CD4-positive, alpha-beta memory T cell (primary cell): ENCODE results near the gene ENAH. TPM values are rescaled to one million over a fixed set of nuclear protein-coding genes. Genes with fewer than 3 reads are reported as not detected.

ENCODE experiments used
- CTCF ChIA-PET: fragments of 350-600 bp; sonication (Branson Sonifier 250); formaldehyde crosslinking; loops from one replicate; lab custom pipeline; 2021; ENCODE audit warnings: inconsistent platforms; ENCODE audit not compliant: partially characterized antibody; lab: Charles Lee
- POLR2A ChIA-PET: fragments of 350-600 bp; sonication (Branson Sonifier 250); formaldehyde crosslinking; loops from one replicate; lab custom pipeline; 2021; ENCODE audit not compliant: partially characterized antibody; lab: Charles Lee
- DNase-seq, 5 donors: peaks; one replicate each; pipeline versions ENCODE4 v3.0.0 to v3.0.0-alpha.2; 2020 to 2022; ENCODE audit warnings: mixed read lengths in 1 of 5
- H3K27ac ChIP-seq: one replicate; pipeline ENCODE4 v1.7.0; 2013; ENCODE audit warnings: low read depth, low read length
- H3K27me3 ChIP-seq: 2 replicates; pipeline ENCODE4 v1.7.0; 2013; ENCODE audit warnings: mild to moderate bottlenecking, low read length, moderate library complexity; ENCODE audit not compliant: insufficient read depth
- H3K36me3 ChIP-seq: 2 replicates; pipeline ENCODE4 v1.7.0; 2013; ENCODE audit warnings: mild to moderate bottlenecking, low read length, moderate library complexity; ENCODE audit not compliant: insufficient read depth
- H3K4me1 ChIP-seq: 2 replicates; pipeline ENCODE4 v1.7.0; 2013; ENCODE audit warnings: mild to moderate bottlenecking, low read length, moderate library complexity; ENCODE audit not compliant: insufficient read depth
- H3K4me3 ChIP-seq, 2 donors: one replicate each; pipeline ENCODE4 v1.7.0; 2013; ENCODE audit warnings: low read length in 2 of 2, mild to moderate bottlenecking in 1 of 2
- H3K9me3 ChIP-seq, 2 donors: one replicate each; pipeline ENCODE4 v1.7.0; 2013; ENCODE audit warnings: low read length in 2 of 2, control low read depth in 1 of 2; ENCODE audit not compliant: control insufficient read depth in 1 of 2
- H3K27ac Mint-ChIP-seq, 7 donors: one replicate each; pipeline ENCODE4 v1.8.0; 2020 to 2021; ENCODE audit warnings: mixed read lengths in 7 of 7, mild to moderate bottlenecking in 6 of 7, inconsistent platforms in 3 of 7, moderate library complexity in 3 of 7
- H3K27me3 Mint-ChIP-seq, 2 donors: one replicate each; pipeline ENCODE4 v1.8.0; 2020 to 2021; ENCODE audit warnings: mixed read lengths in 2 of 2
- H3K36me3 Mint-ChIP-seq, 2 donors: one replicate each; pipeline ENCODE4 v1.8.0; 2020 to 2021; ENCODE audit warnings: mixed read lengths in 2 of 2, inconsistent platforms in 1 of 2, mild to moderate bottlenecking in 1 of 2
- H3K4me1 Mint-ChIP-seq, 4 donors: one replicate each; pipeline ENCODE4 v1.8.0; 2020 to 2021; ENCODE audit warnings: mixed read lengths in 4 of 4, mild to moderate bottlenecking in 1 of 4
- H3K4me3 Mint-ChIP-seq, 8 donors: one replicate each; pipeline ENCODE4 v1.8.0; 2020 to 2021; ENCODE audit warnings: mixed read lengths in 8 of 8, mild to moderate bottlenecking in 7 of 8, moderate library complexity in 6 of 8, inconsistent platforms in 3 of 8
- H3K9me3 Mint-ChIP-seq, 8 donors: one replicate each; pipeline ENCODE4 v1.8.0; 2020 to 2021; ENCODE audit warnings: mixed read lengths in 8 of 8, mild to moderate bottlenecking in 5 of 8, inconsistent platforms in 3 of 8, moderate library complexity in 1 of 8
- intact Hi-C: fragments of 100-400 bp; cut with micrococcal nuclease; formaldehyde crosslinking; loops from one replicate; pipeline ENCODE4 v1.15.1; 2023
- polyA plus RNA-seq, 2 donors: library from polyadenylated mRNA; unstranded; fragments of 300-500 nt; fragmentation: Illumina TruSeq; gene quantifications; one replicate each; pipeline ENCODE4 v1.2.3, GENCODE V29; 2021
- total RNA-seq, 2 experiments: library from RNA; stranded (reverse); gene quantifications; one replicate each; pipeline ENCODE4 v1.2.3, GENCODE V29; 2021

The ENAH gene
- total and polyA plus RNA-seq, 4 experiments from 2014 or later: 0.26 TPM; not detected in 3

- H3K27ac ChIP-seq: no peak overlapping the region
- DNase-seq: no peak
- no peaks in the 10 kb centered on the region for H3K36me3 ChIP-seq
- ChIA-PET POLR2A (no interaction called here), CTCF (no interaction called here)
- no peaks in the 10 kb centered on the region for H3K4me1 ChIP-seq
- Mint-ChIP-seq H3K4me3 (no peak overlapping the region), H3K36me3 (no peaks in the 10 kb centered on the region), H3K27me3 (peaks cover 3 to 8% of the 10 kb centered on the region in 2 donors), H3K9me3 (no peaks in the 10 kb centered on the region), H3K27ac (no peak overlapping the region), H3K4me1 (no peaks in the 10 kb centered on the region)
- no peak overlapping the region for H3K4me3 ChIP-seq
- H3K9me3 ChIP-seq: no peaks in the 10 kb centered on the region
- no peaks in the 10 kb centered on the region for H3K27me3 ChIP-seq
- intact Hi-C loops: no loop called here
These were observed 35.4 kb upstream of the ENAH start for GRCh38 chr1:225688345-225688744.

GRCh38 chr1:225685476-225686176 lies 32.7 kb upstream of the ENAH start:
- Histone ChIP-seq H3K36me3 (no peaks in the 10 kb centered on the region), H3K27me3 (no peaks in the 10 kb centered on the region), H3K4me3 (no peak overlapping the region), H3K9me3 (no peaks in the 10 kb centered on the region), H3K4me1 (no peaks in the 10 kb centered on the region), H3K27ac (no peak overlapping the region)
- H3K9me3 Mint-ChIP-seq: no peaks in the 10 kb centered on the region
- peaks cover 2 to 17% of the 10 kb centered on the region in 2 donors for H3K27me3 Mint-ChIP-seq
- no peaks in the 10 kb centered on the region for H3K4me1 Mint-ChIP-seq
- POLR2A ChIA-PET: no interaction called here
- CTCF ChIA-PET: no interaction called here
- no peak overlapping the region for H3K27ac Mint-ChIP-seq
- DNase-seq: no peak
- H3K36me3 Mint-ChIP-seq: no peaks in the 10 kb centered on the region
- intact Hi-C loops: no loop called here
- H3K4me3 Mint-ChIP-seq: no peak overlapping the region

DNA sequence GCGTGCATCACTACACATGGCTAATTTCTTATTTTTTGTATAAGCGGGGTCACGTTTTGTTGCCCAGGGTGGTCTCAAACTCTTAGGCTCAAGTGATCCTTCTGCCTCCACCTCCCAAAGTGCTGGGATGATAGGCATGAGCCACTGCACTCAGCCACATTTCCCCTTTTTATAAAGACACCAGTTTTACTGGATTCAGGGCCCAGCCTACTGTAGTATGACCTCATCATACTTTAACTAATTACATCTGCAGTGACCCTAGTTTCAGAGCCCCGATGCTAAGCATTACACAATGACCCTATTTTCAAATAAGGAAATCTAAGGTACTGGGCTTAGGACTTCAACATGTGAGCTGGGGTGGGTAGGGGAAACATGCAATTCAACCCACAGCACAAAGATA lies 31.8 kb upstream of the ENAH start:
- H3K36me3 ChIP-seq: no peaks in the 10 kb centered on the region
- H3K27ac ChIP-seq: no peak overlapping the region
- H3K4me1 Mint-ChIP-seq: no peaks in the 10 kb centered on the region
- no peak overlapping the region for H3K27ac Mint-ChIP-seq
- H3K4me1 ChIP-seq: no peaks in the 10 kb centered on the region
- POLR2A ChIA-PET: no interaction called here
- intact Hi-C loops: no loop called here
- CTCF ChIA-PET: no interaction called here
- no peak overlapping the region for H3K4me3 ChIP-seq
- peaks cover 6 to 23% of the 10 kb centered on the region in 2 donors for H3K27me3 Mint-ChIP-seq
- H3K27me3 ChIP-seq: no peaks in the 10 kb centered on the region
- H3K9me3 Mint-ChIP-seq: no peaks in the 10 kb centered on the region
- no peaks in the 10 kb centered on the region for H3K36me3 Mint-ChIP-seq
- no peak overlapping the region for H3K4me3 Mint-ChIP-seq
- no peak for DNase-seq
- H3K9me3 ChIP-seq: no peaks in the 10 kb centered on the region

DNA sequence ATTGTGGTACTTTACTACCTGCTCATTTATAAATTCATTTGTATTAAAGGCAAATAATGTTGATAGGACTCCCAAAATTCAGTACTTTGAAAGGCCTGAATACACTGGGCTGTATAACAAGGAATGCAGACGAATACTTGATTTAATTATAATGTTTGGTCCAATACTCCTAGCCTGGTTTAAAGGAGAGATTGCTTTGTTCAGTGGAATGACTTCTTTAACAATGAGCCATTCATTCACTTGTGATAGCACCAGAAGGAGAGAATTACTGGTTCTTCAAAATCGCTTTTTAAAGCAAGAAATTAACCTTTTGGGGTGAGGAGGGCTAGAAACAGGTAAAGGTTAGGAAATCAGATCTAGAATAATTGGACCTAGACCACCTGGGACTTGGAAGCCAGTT lies 28.3 kb upstream of the ENAH start:
- intact Hi-C loops: no loop called here
- H3K4me1 Mint-ChIP-seq: peaks cover 0 to 5% (median 1%) of the 10 kb centered on the region in 4 donors
- no peaks in the 10 kb centered on the region for H3K9me3 Mint-ChIP-seq
- no peaks in the 10 kb centered on the region for H3K36me3 Mint-ChIP-seq
- no peaks in the 10 kb centered on the region for H3K9me3 ChIP-seq
- no peak overlapping the region for H3K4me3 ChIP-seq
- no peak overlapping the region for H3K27ac ChIP-seq
- POLR2A ChIA-PET: no interaction called here
- H3K4me3 Mint-ChIP-seq: no peak overlapping the region
- CTCF ChIA-PET: no interaction called here
- H3K27me3 ChIP-seq: peaks cover 6% of the 10 kb centered on the region
- no peak overlapping the region for H3K27ac Mint-ChIP-seq
- no peaks in the 10 kb centered on the region for H3K4me1 ChIP-seq
- DNase-seq: no peak
- peaks cover 21 to 28% of the 10 kb centered on the region in 2 donors for H3K27me3 Mint-ChIP-seq
- no peaks in the 10 kb centered on the region for H3K36me3 ChIP-seq

- no peaks in the 10 kb centered on the region for H3K9me3 ChIP-seq
- no peak overlapping the region for H3K4me3 Mint-ChIP-seq
- no peaks in the 10 kb centered on the region for H3K36me3 ChIP-seq
- ChIA-PET CTCF (no interaction called here), POLR2A (no interaction called here)
- intact Hi-C loops: no loop called here
- H3K27ac ChIP-seq: no peak overlapping the region
- H3K27me3 Mint-ChIP-seq: peaks cover 29 to 40% of the 10 kb centered on the region in 2 donors
- DNase-seq: no peak
- H3K36me3 Mint-ChIP-seq: no peaks in the 10 kb centered on the region
- peaks cover 0 to 3% (median 0%) of the 10 kb centered on the region in 8 donors for H3K9me3 Mint-ChIP-seq
- no peak overlapping the region for H3K27ac Mint-ChIP-seq
- H3K4me1 ChIP-seq: no peaks in the 10 kb centered on the region
- H3K4me3 ChIP-seq: no peak overlapping the region
- peaks cover 0 to 5% (median 1%) of the 10 kb centered on the region in 4 donors for H3K4me1 Mint-ChIP-seq
- H3K27me3 ChIP-seq: peaks cover 6% of the 10 kb centered on the region
These were observed 25.6 kb upstream of the ENAH start for GRCh38 chr1:225678545-225678944.

GRCh38 chr1:225677350-225678124 lies 24.6 kb upstream of the ENAH start:
- ChIA-PET POLR2A (no interaction called here), CTCF (no interaction called here)
- Mint-ChIP-seq H3K36me3 (no peaks in the 10 kb centered on the region), H3K4me1 (peaks cover 0 to 5% (median 1%) of the 10 kb centered on the region in 4 donors), H3K9me3 (peaks cover 0 to 3% (median 0%) of the 10 kb centered on the region in 8 donors), H3K27me3 (peaks cover 29 to 40% of the 10 kb centered on the region in 2 donors), H3K27ac (no peak overlapping the region), H3K4me3 (peak overlapping the region in 2 of 8 donors; percentile 20 to 36)
- Histone ChIP-seq H3K4me1 (no peaks in the 10 kb centered on the region), H3K36me3 (no peaks in the 10 kb centered on the region), H3K27ac (no peak overlapping the region), H3K4me3 (no peak overlapping the region), H3K27me3 (peaks cover 6% of the 10 kb centered on the region), H3K9me3 (no peaks in the 10 kb centered on the region)
- intact Hi-C loops: no loop called here
- no peak for DNase-seq

GRCh38 chr1:225674381-225674780 lies 21.5 kb upstream of the ENAH start:
- POLR2A ChIA-PET: no interaction called here
- H3K36me3 Mint-ChIP-seq: no peaks in the 10 kb centered on the region
- Histone ChIP-seq H3K36me3 (no peaks in the 10 kb centered on the region), H3K4me1 (no peaks in the 10 kb centered on the region), H3K27ac (no peak overlapping the region), H3K27me3 (peaks cover 6% of the 10 kb centered on the region), H3K9me3 (no peaks in the 10 kb centered on the region), H3K4me3 (no peak overlapping the region)
- DNase-seq: no peak
- no peak overlapping the region for H3K4me3 Mint-ChIP-seq
- intact Hi-C loops: no loop called here
- no peak overlapping the region for H3K27ac Mint-ChIP-seq
- CTCF ChIA-PET: no interaction called here
- peaks cover 0 to 3% (median 0%) of the 10 kb centered on the region in 8 donors for H3K9me3 Mint-ChIP-seq
- peaks cover 0 to 5% (median 2%) of the 10 kb centered on the region in 4 donors for H3K4me1 Mint-ChIP-seq
- H3K27me3 Mint-ChIP-seq: peaks cover 25 to 27% of the 10 kb centered on the region in 2 donors
